A673 (cell line): ENCODE results near the gene TMEM235. TPM values are rescaled to one million over a fixed set of nuclear protein-coding genes. Genes with fewer than 3 reads are reported as not detected.

ENCODE experiments used
- BruUV-seq: library from RNA; stranded (reverse); fragments of 400-500 nt; replicated peaks from 2 replicates; lab custom pipeline; 2021; lab: Mats Ljungman, UMichigan
- CTCF ChIA-PET: fragments of 300-600 bp; sonication (Branson Sonifier 250); formaldehyde crosslinking; loops from one replicate; lab custom pipeline; 2022; ENCODE audit warnings: antibody characterized with exemption; lab: Charles Lee
- POLR2A ChIA-PET: fragments of 300-600 bp; sonication (Branson Sonifier 250); formaldehyde crosslinking; loops from one replicate; lab custom pipeline; 2022; ENCODE audit warnings: antibody characterized with exemption; ENCODE audit not compliant: low non-redundant PET; lab: Charles Lee
- DNase-seq: peaks from one replicate; pipeline ENCODE4 v3.0.0-alpha.2; 2015; ENCODE audit warnings: low spot score
- H3K27ac ChIP-seq: fragments of 200-600 bp; sonication (generic); 2 replicates; pipeline ENCODE4 v1.5.1; 2016; ENCODE audit warnings: mixed run types, low read depth, mild to moderate bottlenecking, mixed read lengths, antibody characterized with exemption, low read length; ENCODE audit not compliant: poor library complexity, severe bottlenecking
- H3K27me3 ChIP-seq: fragments of 200-600 bp; sonication (generic); replicated peaks from 2 replicates; pipeline ENCODE4 v1.6.1; 2017; ENCODE audit warnings: mixed run types, low read depth, mild to moderate bottlenecking, mixed read lengths, antibody characterized with exemption, low read length; ENCODE audit not compliant: insufficient read depth, poor library complexity
- H3K36me3 ChIP-seq: fragments of 200-600 bp; sonication (generic); 2 replicates; pipeline ENCODE4 v1.6.1; 2016; ENCODE audit warnings: mixed run types, mild to moderate bottlenecking, mixed read lengths, antibody characterized with exemption, low read length; ENCODE audit not compliant: insufficient read depth, poor library complexity, severe bottlenecking
- H3K4me1 ChIP-seq: fragments of 200-600 bp; sonication (generic); 2 replicates; pipeline ENCODE4 v1.6.1; 2017; ENCODE audit warnings: mixed run types, mild to moderate bottlenecking, mixed read lengths, antibody characterized with exemption, low read length; ENCODE audit not compliant: insufficient read depth, poor library complexity, severe bottlenecking
- H3K4me3 ChIP-seq: fragments of 200-600 bp; sonication (generic); 2 replicates; pipeline ENCODE4 v1.5.1; 2016; ENCODE audit warnings: low read depth, mixed run types, mild to moderate bottlenecking, mixed read lengths, low read length; ENCODE audit not compliant: poor library complexity, severe bottlenecking
- H3K9me3 ChIP-seq: fragments of 200-600 bp; sonication (generic); 2 replicates; pipeline ENCODE4 v1.6.1; 2016; ENCODE audit warnings: mixed run types, low read depth, mild to moderate bottlenecking, mixed read lengths, antibody characterized with exemption, low read length; ENCODE audit not compliant: poor library complexity, severe bottlenecking
- CTCF ChIP-seq: fragments of 300-800, 200-600 bp; sonication (generic); conservative IDR thresholded peaks from 2 replicates; pipeline ENCODE4 v1.5.1; 2017; ENCODE audit warnings: low read depth, mild to moderate bottlenecking, antibody characterized with exemption, low read length, moderate library complexity, mixed read lengths
- EZH2 ChIP-seq: fragments of 200-600 bp; sonication (generic); IDR thresholded peaks from 2 replicates; pipeline ENCODE4 v1.6.1; 2017; ENCODE audit warnings: borderline replicate concordance, low read depth, mild to moderate bottlenecking, mixed read lengths, antibody characterized with exemption, low read length; ENCODE audit not compliant: poor library complexity, severe bottlenecking
- intact Hi-C: fragments of 100-400 bp; cut with micrococcal nuclease; formaldehyde crosslinking; loops from one replicate; pipeline ENCODE4 v1.10.0; 2022; ENCODE audit not compliant: unreplicated experiment
- total RNA-seq: library from RNA; stranded (reverse); gene quantifications from 2 replicates; pipeline ENCODE4 v1.2.3, GENCODE V29; 2021

The TMEM235 gene
- total RNA-seq, 1 experiment from 2014 or later, result not detected

- Histone ChIP-seq H3K27me3 (no peaks in the 10 kb centered on the region), H3K36me3 (no peaks in the 10 kb centered on the region), H3K9me3 (no peaks in the 10 kb centered on the region), H3K27ac (no peak overlapping the region), H3K4me1 (peaks cover 16% of the 10 kb centered on the region), H3K4me3 (no peak overlapping the region)
- no peak for DNase-seq
- intact Hi-C loops, result no loop called here
- BruUV-seq, result no TSS peak
- CTCF ChIA-PET, result interaction anchor here (0.7 to 1.5 kb wide), 2 partner anchors 8 to 131 kb away, joined by 3 read pairs; no protein-coding TSS in a partner anchor
- TF ChIP-seq EZH2, result no peak
- POLR2A ChIA-PET, result no interaction called here
Observed at GRCh38 chr17:78259192-78259554, 27.7 kb downstream of the TMEM235 start.

GRCh38 chr17:78263063-78263735 is 31.8 kb downstream of the TMEM235 start:
- DNase-seq, result no peak
- POLR2A ChIA-PET, result no interaction called here
- no TSS peak for BruUV-seq

GRCh38 chr17:78263736-78264340 is 32.4 kb downstream of the TMEM235 start:
- no peaks in the 10 kb centered on the region for H3K27me3 ChIP-seq
- intact Hi-C loops, result no loop called here
- H3K36me3 ChIP-seq, result no peaks in the 10 kb centered on the region
- peaks cover 18% of the 10 kb centered on the region for H3K4me1 ChIP-seq
- TF ChIP-seq EZH2 (no peak), CTCF (no peak)
- no peaks in the 10 kb centered on the region for H3K9me3 ChIP-seq
- H3K4me3 ChIP-seq, result no peak overlapping the region
- ChIA-PET CTCF (interaction anchor here (0.7 kb wide), 1 partner anchor 48 kb away, joined by 18 read pairs; no protein-coding TSS in a partner anchor), POLR2A (no interaction called here)
- no TSS peak for BruUV-seq
- no peak overlapping the region for H3K27ac ChIP-seq
- DNase-seq, result no peak

More at GRCh38 chr17:78263063-78263735, 31.8 kb downstream of the TMEM235 start:
- no peak overlapping the region for H3K4me3 ChIP-seq
- CTCF ChIA-PET, result interaction anchor here (0.6 kb wide), 2 partner anchors 26 to 159 kb away, joined by 3 to 4 read pairs; no protein-coding TSS in a partner anchor
- H3K27ac ChIP-seq, result no peak overlapping the region
- H3K4me1 ChIP-seq, result peaks cover 16% of the 10 kb centered on the region
- H3K27me3 ChIP-seq, result no peaks in the 10 kb centered on the region
- TF ChIP-seq CTCF, result no peak
- no peak for TF ChIP-seq EZH2
- intact Hi-C loops, result no loop called here
- no peaks in the 10 kb centered on the region for H3K9me3 ChIP-seq
- H3K36me3 ChIP-seq, result no peaks in the 10 kb centered on the region
